ENCODE results near the gene SETDB2. TPM values are rescaled to one million over a fixed set of nuclear protein-coding genes. Genes with fewer than 3 reads are reported as not detected.

SETDB2 gene
- total and polyA plus RNA-seq, 2 of the 13 experiments (the other 11 are each of a cell fraction or from before 2014, with no cell fraction given): 8.1 to 8.7 TPM

- TF ChIP-seq, protein P1, sequence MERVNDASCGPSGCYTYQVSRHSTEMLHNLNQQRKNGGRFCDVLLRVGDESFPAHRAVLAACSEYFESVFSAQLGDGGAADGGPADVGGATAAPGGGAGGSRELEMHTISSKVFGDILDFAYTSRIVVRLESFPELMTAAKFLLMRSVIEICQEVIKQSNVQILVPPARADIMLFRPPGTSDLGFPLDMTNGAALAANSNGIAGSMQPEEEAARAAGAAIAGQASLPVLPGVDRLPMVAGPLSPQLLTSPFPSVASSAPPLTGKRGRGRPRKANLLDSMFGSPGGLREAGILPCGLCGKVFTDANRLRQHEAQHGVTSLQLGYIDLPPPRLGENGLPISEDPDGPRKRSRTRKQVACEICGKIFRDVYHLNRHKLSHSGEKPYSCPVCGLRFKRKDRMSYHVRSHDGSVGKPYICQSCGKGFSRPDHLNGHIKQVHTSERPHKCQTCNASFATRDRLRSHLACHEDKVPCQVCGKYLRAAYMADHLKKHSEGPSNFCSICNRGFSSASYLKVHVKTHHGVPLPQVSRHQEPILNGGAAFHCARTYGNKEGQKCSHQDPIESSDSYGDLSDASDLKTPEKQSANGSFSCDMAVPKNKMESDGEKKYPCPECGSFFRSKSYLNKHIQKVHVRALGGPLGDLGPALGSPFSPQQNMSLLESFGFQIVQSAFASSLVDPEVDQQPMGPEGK (CRISPR knock-in tag; IDR thresholded peaks at IDR 0.05): peak; percentile 84
- TF ChIP-seq ZFYVE20 (CRISPR knock-in tag; IDR thresholded peaks at IDR 0.05; ENCODE audit: borderline replicate concordance, low read depth) (no peak), ELK4 (CRISPR knock-in tag; IDR thresholded peaks at IDR 0.05; ENCODE audit: borderline replicate concordance) (no peak), RFX1 (IDR thresholded peaks at IDR 0.05) (no peak), MEIS2 (CRISPR knock-in tag; IDR thresholded peaks at IDR 0.05) (0 out of 2 replicates have a peak, but pooled peaks have one; percentile 22), SUZ12 (IDR thresholded peaks at IDR 0.05; ENCODE audit: low read depth, low read length) (no peak), HNRNPL (IDR thresholded peaks at IDR 0.05; ENCODE audit: low read depth, low read length) (0 out of 2 replicates have a peak, but pooled peaks have one; percentile 62), SAFB2 (CRISPR knock-in tag; IDR thresholded peaks at IDR 0.05; ENCODE audit: borderline replicate concordance, low read depth) (no peak; the same call in 1 of the 2 replicates), NFIB (CRISPR knock-in tag; IDR thresholded peaks at IDR 0.05; ENCODE audit: borderline replicate concordance) (no peak)
- TF ChIP-seq, protein P2, sequence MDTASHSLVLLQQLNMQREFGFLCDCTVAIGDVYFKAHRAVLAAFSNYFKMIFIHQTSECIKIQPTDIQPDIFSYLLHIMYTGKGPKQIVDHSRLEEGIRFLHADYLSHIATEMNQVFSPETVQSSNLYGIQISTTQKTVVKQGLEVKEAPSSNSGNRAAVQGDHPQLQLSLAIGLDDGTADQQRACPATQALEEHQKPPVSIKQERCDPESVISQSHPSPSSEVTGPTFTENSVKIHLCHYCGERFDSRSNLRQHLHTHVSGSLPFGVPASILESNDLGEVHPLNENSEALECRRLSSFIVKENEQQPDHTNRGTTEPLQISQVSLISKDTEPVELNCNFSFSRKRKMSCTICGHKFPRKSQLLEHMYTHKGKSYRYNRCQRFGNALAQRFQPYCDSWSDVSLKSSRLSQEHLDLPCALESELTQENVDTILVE (CRISPR knock-in tag; IDR thresholded peaks at IDR 0.05): peak; percentile 91; the same call in 1 of the 2 replicates
- TF ChIP-seq, protein P3, sequence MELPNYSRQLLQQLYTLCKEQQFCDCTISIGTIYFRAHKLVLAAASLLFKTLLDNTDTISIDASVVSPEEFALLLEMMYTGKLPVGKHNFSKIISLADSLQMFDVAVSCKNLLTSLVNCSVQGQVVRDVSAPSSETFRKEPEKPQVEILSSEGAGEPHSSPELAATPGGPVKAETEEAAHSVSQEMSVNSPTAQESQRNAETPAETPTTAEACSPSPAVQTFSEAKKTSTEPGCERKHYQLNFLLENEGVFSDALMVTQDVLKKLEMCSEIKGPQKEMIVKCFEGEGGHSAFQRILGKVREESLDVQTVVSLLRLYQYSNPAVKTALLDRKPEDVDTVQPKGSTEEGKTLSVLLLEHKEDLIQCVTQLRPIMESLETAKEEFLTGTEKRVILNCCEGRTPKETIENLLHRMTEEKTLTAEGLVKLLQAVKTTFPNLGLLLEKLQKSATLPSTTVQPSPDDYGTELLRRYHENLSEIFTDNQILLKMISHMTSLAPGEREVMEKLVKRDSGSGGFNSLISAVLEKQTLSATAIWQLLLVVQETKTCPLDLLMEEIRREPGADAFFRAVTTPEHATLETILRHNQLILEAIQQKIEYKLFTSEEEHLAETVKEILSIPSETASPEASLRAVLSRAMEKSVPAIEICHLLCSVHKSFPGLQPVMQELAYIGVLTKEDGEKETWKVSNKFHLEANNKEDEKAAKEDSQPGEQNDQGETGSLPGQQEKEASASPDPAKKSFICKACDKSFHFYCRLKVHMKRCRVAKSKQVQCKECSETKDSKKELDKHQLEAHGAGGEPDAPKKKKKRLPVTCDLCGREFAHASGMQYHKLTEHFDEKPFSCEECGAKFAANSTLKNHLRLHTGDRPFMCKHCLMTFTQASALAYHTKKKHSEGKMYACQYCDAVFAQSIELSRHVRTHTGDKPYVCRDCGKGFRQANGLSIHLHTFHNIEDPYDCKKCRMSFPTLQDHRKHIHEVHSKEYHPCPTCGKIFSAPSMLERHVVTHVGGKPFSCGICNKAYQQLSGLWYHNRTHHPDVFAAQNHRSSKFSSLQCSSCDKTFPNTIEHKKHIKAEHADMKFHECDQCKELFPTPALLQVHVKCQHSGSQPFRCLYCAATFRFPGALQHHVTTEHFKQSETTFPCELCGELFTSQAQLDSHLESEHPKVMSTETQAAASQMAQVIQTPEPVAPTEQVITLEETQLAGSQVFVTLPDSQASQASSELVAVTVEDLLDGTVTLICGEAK (IDR thresholded peaks at IDR 0.05): no peak
- TF ChIP-seq, protein P3 (CRISPR knock-in tag; IDR thresholded peaks at IDR 0.05): peak; percentile 38
- TF ChIP-seq, protein P4, sequence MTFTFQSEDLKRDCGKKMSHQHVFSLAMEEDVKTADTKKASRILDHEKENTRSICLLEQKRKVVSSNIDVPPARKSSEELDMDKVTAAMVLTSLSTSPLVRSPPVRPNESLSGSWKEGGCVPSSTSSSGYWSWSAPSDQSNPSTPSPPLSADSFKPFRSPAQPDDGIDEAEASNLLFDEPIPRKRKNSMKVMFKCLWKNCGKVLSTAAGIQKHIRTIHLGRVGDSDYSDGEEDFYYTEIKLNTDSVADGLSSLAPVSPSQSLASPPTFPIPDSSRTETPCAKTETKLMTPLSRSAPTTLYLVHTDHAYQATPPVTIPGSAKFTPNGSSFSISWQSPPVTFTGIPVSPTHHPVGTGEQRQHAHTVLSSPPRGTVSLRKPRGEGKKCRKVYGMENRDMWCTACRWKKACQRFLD (CRISPR knock-in tag; IDR thresholded peaks at IDR 0.05; ENCODE audit: borderline replicate concordance): no peak
Measured at GRCh38 chr13:49443704-49444523, at the start of gene SETDB2, which contains the start of gene CAB39L (continued).
